ENCODE measurements around the gene PTPRK. TPM values are rescaled to one million over a fixed set of nuclear protein-coding genes. Genes with fewer than 3 reads are reported as not detected.

The PTPRK gene
- polyA plus RNA-seq, 3 donors: 0.01 TPM; not detected in 2

- Histone ChIP-seq H4K20me1 (ENCODE audit: insufficient read depth, low read length) (no peaks in the 10 kb centered on the region), H3K27me3 (ENCODE audit: control insufficient read depth in 2 of 2, insufficient read depth in 2 of 2, low read length in 2 of 2) (no peaks in the 10 kb centered on the region), H3K4me1 (ENCODE audit: control insufficient read depth in 1 of 2, insufficient read depth in 2 of 2, low read length in 2 of 2) (peaks cover 0 to 4% of the 10 kb centered on the region in 2 donors), H3K27ac (ENCODE audit: low read depth in 1 of 2, low read length in 2 of 2) (no peak overlapping the region), H2AFZ (ENCODE audit: insufficient read depth, low read depth, low read length, poor library complexity, severe bottlenecking) (no peak overlapping the region), H3K79me2 (ENCODE audit: insufficient read depth, low read length) (no peaks in the 10 kb centered on the region), H3K4me3 (replicated peaks in 1 of 3; ENCODE audit: low read depth in 2 of 3, low read length in 3 of 3) (no peak overlapping the region), H3K9ac (ENCODE audit: insufficient read depth, low read length, poor library complexity, severe bottlenecking) (no peak overlapping the region), H3K9me3 (replicated peaks in 1 of 2; ENCODE audit: control insufficient read depth in 1 of 2, insufficient read depth in 1 of 2, low read length in 2 of 2) (no peaks in the 10 kb centered on the region), H3K36me3 (replicated peaks in 1 of 2; ENCODE audit: control insufficient read depth in 1 of 2, insufficient read depth in 2 of 2, low read length in 2 of 2) (no peaks in the 10 kb centered on the region), H3K4me2 (replicated peaks; ENCODE audit: extremely low read depth, low read length, poor library complexity, severe bottlenecking) (no peak overlapping the region)
- Mint-ChIP-seq H3K27ac (no peak overlapping the region), H3K4me3 (no peak overlapping the region), H3K4me1 (peaks cover 20% of the 10 kb centered on the region), H3K36me3 (no peaks in the 10 kb centered on the region), H3K9me3 (peaks cover 0 to 2% (median 0%) of the 10 kb centered on the region in 7 donors), H3K27me3 (ENCODE audit: low read depth in 3 of 3) (no peaks in the 10 kb centered on the region)
- intact Hi-C loops (cut with micrococcal nuclease): no loop called here
- TF ChIP-seq, protein P1, sequence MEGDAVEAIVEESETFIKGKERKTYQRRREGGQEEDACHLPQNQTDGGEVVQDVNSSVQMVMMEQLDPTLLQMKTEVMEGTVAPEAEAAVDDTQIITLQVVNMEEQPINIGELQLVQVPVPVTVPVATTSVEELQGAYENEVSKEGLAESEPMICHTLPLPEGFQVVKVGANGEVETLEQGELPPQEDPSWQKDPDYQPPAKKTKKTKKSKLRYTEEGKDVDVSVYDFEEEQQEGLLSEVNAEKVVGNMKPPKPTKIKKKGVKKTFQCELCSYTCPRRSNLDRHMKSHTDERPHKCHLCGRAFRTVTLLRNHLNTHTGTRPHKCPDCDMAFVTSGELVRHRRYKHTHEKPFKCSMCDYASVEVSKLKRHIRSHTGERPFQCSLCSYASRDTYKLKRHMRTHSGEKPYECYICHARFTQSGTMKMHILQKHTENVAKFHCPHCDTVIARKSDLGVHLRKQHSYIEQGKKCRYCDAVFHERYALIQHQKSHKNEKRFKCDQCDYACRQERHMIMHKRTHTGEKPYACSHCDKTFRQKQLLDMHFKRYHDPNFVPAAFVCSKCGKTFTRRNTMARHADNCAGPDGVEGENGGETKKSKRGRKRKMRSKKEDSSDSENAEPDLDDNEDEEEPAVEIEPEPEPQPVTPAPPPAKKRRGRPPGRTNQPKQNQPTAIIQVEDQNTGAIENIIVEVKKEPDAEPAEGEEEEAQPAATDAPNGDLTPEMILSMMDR (IDR thresholded peaks at IDR 0.05): no peak
- DNase-seq: no peak
Observed at GRCh38 chr6:128314190-128314589, 206.2 kb downstream of the PTPRK start.

DNA sequence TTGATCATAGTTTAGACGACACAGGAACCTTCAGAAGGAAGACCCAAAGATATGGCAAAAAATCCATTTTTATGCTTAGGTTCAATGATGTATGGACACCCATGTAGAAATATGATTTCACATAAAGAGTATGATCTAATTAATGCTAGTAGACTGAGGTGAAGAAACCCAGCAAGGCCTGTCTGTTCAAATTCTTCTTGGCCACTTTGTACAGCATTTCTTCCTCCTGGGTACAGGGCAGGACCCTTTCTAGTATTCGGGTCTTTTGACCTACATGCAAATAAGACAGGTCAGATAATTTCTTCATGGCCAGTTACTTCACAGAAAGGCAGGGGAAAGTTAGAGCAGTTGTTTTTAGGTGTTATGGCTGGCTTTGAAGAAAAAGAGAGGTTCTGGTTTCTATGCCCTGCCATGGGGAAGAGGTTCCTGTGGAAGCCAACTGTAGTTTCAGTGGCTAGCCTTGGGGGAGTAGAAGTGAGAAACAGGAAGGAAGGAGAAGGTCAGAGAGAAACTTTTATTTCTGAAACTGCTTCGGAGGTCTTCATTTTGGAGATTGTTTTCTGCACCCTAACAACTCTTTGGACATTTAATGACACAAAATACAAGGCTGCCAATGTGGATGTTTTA is 208.3 kb downstream of the PTPRK start:
- no peaks in the 10 kb centered on the region for H3K79me2 ChIP-seq (ENCODE audit: insufficient read depth, low read length)
- H3K4me1 Mint-ChIP-seq: peaks cover 23% of the 10 kb centered on the region
- peaks cover 0 to 2% (median 0%) of the 10 kb centered on the region in 7 donors for H3K9me3 Mint-ChIP-seq
- intact Hi-C loops (cut with micrococcal nuclease): no loop called here
- no peak overlapping the region for H3K4me2 ChIP-seq (replicated peaks; ENCODE audit: extremely low read depth, low read length, poor library complexity, severe bottlenecking)
- no peak overlapping the region for H3K27ac ChIP-seq (ENCODE audit: low read depth in 1 of 2, low read length in 2 of 2)
- H3K27me3 ChIP-seq (ENCODE audit: control insufficient read depth in 2 of 2, insufficient read depth in 2 of 2, low read length in 2 of 2): no peaks in the 10 kb centered on the region
- no peak overlapping the region for H3K4me3 ChIP-seq (replicated peaks in 1 of 3; ENCODE audit: low read depth in 2 of 3, low read length in 3 of 3)
- no CpG with 5 or more reads among the region's 3 CpGs for WGBS (ENCODE audit: insufficient coverage)
- H3K36me3 Mint-ChIP-seq: no peaks in the 10 kb centered on the region
- H3K9ac ChIP-seq (ENCODE audit: insufficient read depth, low read length, poor library complexity, severe bottlenecking): no peak overlapping the region
- H3K36me3 ChIP-seq (replicated peaks in 1 of 2; ENCODE audit: control insufficient read depth in 1 of 2, insufficient read depth in 2 of 2, low read length in 2 of 2): no peaks in the 10 kb centered on the region
- no peaks in the 10 kb centered on the region for H3K9me3 ChIP-seq (replicated peaks in 1 of 2; ENCODE audit: control insufficient read depth in 1 of 2, insufficient read depth in 1 of 2, low read length in 2 of 2)
- no peaks in the 10 kb centered on the region for H3K27me3 Mint-ChIP-seq (ENCODE audit: low read depth in 3 of 3)
- no peaks in the 10 kb centered on the region for H4K20me1 ChIP-seq (ENCODE audit: insufficient read depth, low read length)
- H3K4me3 Mint-ChIP-seq: no peak overlapping the region
- TF ChIP-seq, protein P1 (IDR thresholded peaks at IDR 0.05): no peak
- peaks cover 0 to 4% of the 10 kb centered on the region in 2 donors for H3K4me1 ChIP-seq (ENCODE audit: control insufficient read depth in 1 of 2, insufficient read depth in 2 of 2, low read length in 2 of 2)
- no peak overlapping the region for H2AFZ ChIP-seq (ENCODE audit: insufficient read depth, low read depth, low read length, poor library complexity, severe bottlenecking)
- H3K27ac Mint-ChIP-seq: no peak overlapping the region
- no peak for DNase-seq

Measured in CD14-positive monocyte (primary cell).